HCT116 (cell line): ENCODE data around the gene DPYD. TPM values are rescaled to one million over a fixed set of nuclear protein-coding genes. Genes with fewer than 3 reads are reported as not detected.

Source experiments
- ATAC-seq: fragments of 200-7000 bp; cut with Tn5 transposase; 2 replicates; pipeline ENCODE4 v1.9.1; 2020; ENCODE audit warnings: mild to moderate bottlenecking, moderate library complexity
- BruUV-seq: library from RNA; stranded (reverse); fragments of 400-500 nt; replicated peaks from 2 replicates; lab custom pipeline; 2021; lab: Mats Ljungman, UMichigan
- CTCF ChIA-PET: fragments of 300-600 bp; sonication (Branson Sonifier 250); formaldehyde crosslinking; loops from one replicate; lab custom pipeline; 2021; ENCODE audit warnings: antibody characterized with exemption; lab: Charles Lee
- POLR2A ChIA-PET: fragments of 300-600, 350-600 bp; sonication (Branson Sonifier 250); formaldehyde crosslinking; loops from one replicate; lab custom pipeline; 2021; ENCODE audit warnings: antibody characterized with exemption; lab: Charles Lee
- RAD21 ChIA-PET, 2 experiments: fragments of 300-600 bp; sonication (Branson Sonifier 250); formaldehyde crosslinking; loops; one replicate each; lab custom pipeline; 2023; ENCODE audit warnings: low total read pairs in 2 of 2; ENCODE audit not compliant: uncharacterized antibody in 2 of 2, unreplicated experiment in 2 of 2, low non-redundant PET in 1 of 2; lab: Charles Lee
- DNase-seq: peaks from one replicate; pipeline ENCODE4 v3.0.0-alpha.2; 2010; ENCODE audit warnings: low read depth, low spot score
- H2AFZ ChIP-seq: fragments of 200-600 bp; shearing (Covaris generic), sonication (generic); 2 replicates; pipeline ENCODE4 v1.6.1; 2017; ENCODE audit warnings: low read depth, mixed run types, mixed read lengths, antibody characterized with exemption, low read length; ENCODE audit not compliant: poor library complexity, severe bottlenecking
- H3K27ac ChIP-seq: 2 replicates; pipeline ENCODE4 v1.5.1; 2012; ENCODE audit warnings: low read depth, low read length
- H3K27me3 ChIP-seq: fragments of 200-600 bp; sonication (generic); 2 replicates; pipeline ENCODE4 v1.6.1; 2016; ENCODE audit warnings: mixed run types, low read length, mixed read lengths; ENCODE audit not compliant: insufficient read depth
- H3K36me3 ChIP-seq, 2 experiments: fragments of 200-500 bp in 1 of 2; fragments of 200-600 bp in 1 of 2; sonication (Bioruptor generic) in 1 of 2; sonication (generic) in 1 of 2; 2 replicates each; pipeline versions ENCODE4 v1.5.1 to v1.6.1; 2014 to 2016; ENCODE audit warnings: low read length in 2 of 2, inconsistent platforms in 1 of 2, mixed read lengths in 1 of 2, mixed run types in 1 of 2; ENCODE audit not compliant: insufficient read depth in 2 of 2, control insufficient read depth in 1 of 2
- H3K4me1 ChIP-seq, 2 experiments: fragments of 200-600 bp in 1 of 2; sonication (generic) in 1 of 2; 2 replicates each; pipeline versions ENCODE4 v1.5.1 to v1.6.1; 2012 to 2017; ENCODE audit warnings: low read length in 2 of 2, inconsistent platforms in 1 of 2, mild to moderate bottlenecking in 1 of 2, mixed read lengths in 1 of 2, mixed run types in 1 of 2, moderate library complexity in 1 of 2; ENCODE audit not compliant: insufficient read depth in 2 of 2, control insufficient read depth in 1 of 2
- H3K4me2 ChIP-seq: fragments of 200-600 bp; sonication (generic); 2 replicates; pipeline ENCODE4 v1.6.1; 2017; ENCODE audit warnings: mixed run types, low read length, mixed read lengths
- H3K4me3 ChIP-seq, 2 experiments: fragments of 200-600 bp in 1 of 2; sonication (generic) in 1 of 2; replicated peaks in 1 of 2; 2 replicates each; pipeline ENCODE4 v1.5.1; 2011 to 2016; ENCODE audit warnings: low read length in 2 of 2, control low read depth in 1 of 2, low read depth in 1 of 2, mild to moderate bottlenecking in 1 of 2, mixed read lengths in 1 of 2, mixed run types in 1 of 2
- H3K79me2 ChIP-seq: fragments of 200-600 bp; sonication (generic); 2 replicates; pipeline ENCODE4 v1.6.1; 2017; ENCODE audit warnings: mild to moderate bottlenecking, mixed run types, low read length, moderate library complexity, mixed read lengths; ENCODE audit not compliant: insufficient read depth
- H3K9ac ChIP-seq: fragments of 200-600 bp; sonication (generic); 2 replicates; pipeline ENCODE4 v1.6.1; 2016; ENCODE audit warnings: low read length, mixed read lengths
- H3K9me2 ChIP-seq: fragments of 200-600 bp; sonication (generic), shearing (Covaris generic); 2 replicates; pipeline ENCODE4 v1.6.1; 2017; ENCODE audit warnings: mixed run types, mild to moderate bottlenecking, moderate library complexity; ENCODE audit not compliant: insufficient read depth
- H3K9me3 ChIP-seq, 2 experiments: fragments of 200-500 bp in 1 of 2; fragments of 200-600 bp in 1 of 2; sonication (Bioruptor generic) in 1 of 2; sonication (generic) in 1 of 2; 2 replicates each; pipeline ENCODE4 v1.6.1; 2014 to 2017; ENCODE audit warnings: low read length in 2 of 2, mixed read lengths in 2 of 2, inconsistent platforms in 1 of 2, low read depth in 1 of 2, mild to moderate bottlenecking in 1 of 2, mixed run types in 1 of 2, moderate library complexity in 1 of 2; ENCODE audit not compliant: control insufficient read depth in 1 of 2, insufficient read depth in 1 of 2
- H4K20me1 ChIP-seq: fragments of 200-600 bp; sonication (generic), shearing (Covaris generic); 2 replicates; pipeline ENCODE4 v1.6.1; 2017; ENCODE audit warnings: mixed run types, mild to moderate bottlenecking, moderate library complexity; ENCODE audit not compliant: insufficient read depth
- EGR1 ChIP-seq: IDR thresholded peaks from 2 replicates; pipeline ENCODE4 v1.6.1; 2012; ENCODE audit warnings: low read depth
- EZH2 ChIP-seq: fragments of 200-600 bp; sonication (generic); IDR thresholded peaks from 2 replicates; pipeline ENCODE4 v1.6.1; 2017; ENCODE audit warnings: antibody characterized with exemption, mixed run types
- JUND ChIP-seq: IDR thresholded peaks from 2 replicates; pipeline ENCODE4 v1.6.1; 2012
- SIN3A ChIP-seq: IDR thresholded peaks from 2 replicates; pipeline ENCODE4 v1.6.1; 2012; ENCODE audit warnings: low read depth
- SRF ChIP-seq: IDR thresholded peaks from 2 replicates; pipeline ENCODE4 v1.6.1; 2012; ENCODE audit warnings: low read depth
- YY1 ChIP-seq: IDR thresholded peaks from 2 replicates; pipeline ENCODE4 v1.6.1; 2011; ENCODE audit warnings: low read length, low read depth, moderate library complexity, mild to moderate bottlenecking; ENCODE audit not compliant: insufficient replicate concordance; ENCODE audit errors: extremely low read depth
- ZFX ChIP-seq: fragments of 450-650 bp; IDR thresholded peaks from 2 replicates; pipeline ENCODE4 v1.6.1; 2017
- ZNF274 ChIP-seq: fragments of 200-500 bp; sonication (Bioruptor generic); IDR thresholded peaks from 2 replicates; pipeline ENCODE4 v1.6.1; 2014; ENCODE audit warnings: mild to moderate bottlenecking, low read depth, low read length, inconsistent platforms
- intact Hi-C: fragments of 100-400 bp; cut with micrococcal nuclease; formaldehyde crosslinking; loops from 2 replicates; pipeline ENCODE4 v1.10.0; 2022
- total RNA-seq: library from RNA; stranded (reverse); gene quantifications from one replicate; pipeline ENCODE4 v1.2.1, GENCODE V29; 2021; ENCODE audit not compliant: unreplicated experiment
- TF ChIP-seq, protein P1 (sequence below): IDR thresholded peaks from 2 replicates; pipeline ENCODE4 v1.6.1; 2012
- TF ChIP-seq, protein P2 (sequence below): IDR thresholded peaks from 2 replicates; pipeline ENCODE4 v1.6.1; 2011; ENCODE audit warnings: mild to moderate bottlenecking, low read length, moderate library complexity; ENCODE audit not compliant: insufficient replicate concordance; ENCODE audit errors: extremely low read depth

The DPYD gene
- total RNA-seq, 1 experiment from 2014 or later: 1.7 TPM

DNA sequence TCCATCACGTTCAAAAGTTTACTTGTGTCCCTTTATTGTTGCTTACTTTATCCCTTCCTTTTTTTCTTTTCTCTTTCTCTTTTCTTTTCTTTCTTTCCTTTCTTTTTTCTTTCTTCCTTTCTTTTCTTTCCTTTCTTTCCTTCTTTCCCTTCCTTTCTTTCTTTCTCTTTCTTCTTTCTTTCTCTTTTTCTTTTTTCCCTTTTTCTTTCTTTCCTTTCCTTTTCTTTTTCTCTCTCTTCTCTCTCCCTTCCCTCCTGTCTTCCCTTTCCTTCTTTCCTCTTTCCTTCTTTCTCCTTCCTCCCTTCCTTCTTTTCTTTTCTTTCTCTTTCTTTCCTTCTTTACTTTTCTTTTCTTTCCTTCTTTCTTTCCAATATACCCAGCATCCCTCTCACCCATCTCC is 391.2 kb downstream of the DPYD start:
- Histone ChIP-seq H3K27ac (no peak overlapping the region), H3K4me3 (no peak overlapping the region), H3K27me3 (no peaks in the 10 kb centered on the region), H3K4me1 (no peaks in the 10 kb centered on the region), H3K79me2 (no peaks in the 10 kb centered on the region), H3K36me3 (no peaks in the 10 kb centered on the region), H3K9me3 (no peaks in the 10 kb centered on the region), H3K4me2 (no peak overlapping the region), H3K9ac (no peak overlapping the region), H2AFZ (no peak overlapping the region), H3K9me2 (no peaks in the 10 kb centered on the region), H4K20me1 (no peaks in the 10 kb centered on the region)
- ATAC-seq (no peak), DNase-seq (no peak)
- ChIA-PET RAD21 (no interaction called here), CTCF (no interaction called here), POLR2A (no interaction called here)
- no TSS peak for BruUV-seq
- intact Hi-C loops: loop anchor here (5.0 to 10.0 kb wide), 3 partner anchors 282 to 935 kb away; no protein-coding TSS in a partner anchor
- no peak for TF ChIP-seq ZFX
- TF ChIP-seq EZH2: no peak
- TF ChIP-seq SRF: no peak
- no peak for TF ChIP-seq ZNF274
- TF ChIP-seq, protein P1, sequence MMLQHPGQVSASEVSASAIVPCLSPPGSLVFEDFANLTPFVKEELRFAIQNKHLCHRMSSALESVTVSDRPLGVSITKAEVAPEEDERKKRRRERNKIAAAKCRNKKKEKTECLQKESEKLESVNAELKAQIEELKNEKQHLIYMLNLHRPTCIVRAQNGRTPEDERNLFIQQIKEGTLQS: no peak
- TF ChIP-seq, all 23 proteins: peak for 0

DNA sequence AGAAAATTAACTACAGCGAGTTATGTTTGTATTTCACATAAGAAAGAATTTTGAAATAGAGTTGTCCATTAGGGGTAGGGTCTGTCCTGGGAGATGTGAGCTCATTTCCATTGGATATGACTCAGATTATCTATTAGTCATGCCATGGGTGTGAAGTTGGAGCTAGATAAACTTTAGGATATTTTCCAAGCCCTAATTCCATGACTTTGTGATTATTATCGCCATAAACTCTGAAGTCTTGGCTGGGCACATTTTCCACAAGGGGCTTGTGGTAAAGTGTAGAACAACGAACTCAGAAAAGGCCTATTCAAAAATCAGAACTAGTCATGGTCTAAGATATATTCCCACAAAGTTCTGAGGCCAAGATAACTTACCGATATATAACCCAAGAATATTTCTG is 396.6 kb downstream of the DPYD start:
- H3K79me2 ChIP-seq: no peaks in the 10 kb centered on the region
- ATAC-seq (no peak), DNase-seq (no peak)
- CTCF ChIA-PET: no interaction called here
- no peaks in the 10 kb centered on the region for H3K4me1 ChIP-seq
- no peak overlapping the region for H3K4me2 ChIP-seq
- H3K4me3 ChIP-seq: no peak overlapping the region
- no peaks in the 10 kb centered on the region for H3K9me2 ChIP-seq
- no peaks in the 10 kb centered on the region for H3K36me3 ChIP-seq
- BruUV-seq: no TSS peak
- H3K9ac ChIP-seq: no peak overlapping the region
- H3K27ac ChIP-seq: no peak overlapping the region
- H2AFZ ChIP-seq: no peak overlapping the region
- no peaks in the 10 kb centered on the region for H3K27me3 ChIP-seq
- TF ChIP-seq JUND (no peak), EGR1 (no peak), ZNF274 (no peak), YY1 (no peak), SIN3A (no peak)
- TF ChIP-seq, protein P2, sequence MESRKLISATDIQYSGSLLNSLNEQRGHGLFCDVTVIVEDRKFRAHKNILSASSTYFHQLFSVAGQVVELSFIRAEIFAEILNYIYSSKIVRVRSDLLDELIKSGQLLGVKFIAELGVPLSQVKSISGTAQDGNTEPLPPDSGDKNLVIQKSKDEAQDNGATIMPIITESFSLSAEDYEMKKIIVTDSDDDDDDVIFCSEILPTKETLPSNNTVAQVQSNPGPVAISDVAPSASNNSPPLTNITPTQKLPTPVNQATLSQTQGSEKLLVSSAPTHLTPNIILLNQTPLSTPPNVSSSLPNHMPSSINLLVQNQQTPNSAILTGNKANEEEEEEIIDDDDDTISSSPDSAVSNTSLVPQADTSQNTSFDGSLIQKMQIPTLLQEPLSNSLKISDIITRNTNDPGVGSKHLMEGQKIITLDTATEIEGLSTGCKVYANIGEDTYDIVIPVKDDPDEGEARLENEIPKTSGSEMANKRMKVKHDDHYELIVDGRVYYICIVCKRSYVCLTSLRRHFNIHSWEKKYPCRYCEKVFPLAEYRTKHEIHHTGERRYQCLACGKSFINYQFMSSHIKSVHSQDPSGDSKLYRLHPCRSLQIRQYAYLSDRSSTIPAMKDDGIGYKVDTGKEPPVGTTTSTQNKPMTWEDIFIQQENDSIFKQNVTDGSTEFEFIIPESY: no peak
- no peaks in the 10 kb centered on the region for H3K9me3 ChIP-seq
- intact Hi-C loops: loop anchor here (10.0 kb wide), 2 partner anchors 531 to 941 kb away; no protein-coding TSS in a partner anchor
- RAD21 ChIA-PET: no interaction called here
- H4K20me1 ChIP-seq: no peaks in the 10 kb centered on the region
- POLR2A ChIA-PET: no interaction called here
